ENCODE data around the gene ELOA.
"Not testable (repeated sequence)": the region's sequence is repeated elsewhere in the genome, so short reads cannot be mapped to it uniquely, and the experiment has no call there.

The ELOA gene, protein sequence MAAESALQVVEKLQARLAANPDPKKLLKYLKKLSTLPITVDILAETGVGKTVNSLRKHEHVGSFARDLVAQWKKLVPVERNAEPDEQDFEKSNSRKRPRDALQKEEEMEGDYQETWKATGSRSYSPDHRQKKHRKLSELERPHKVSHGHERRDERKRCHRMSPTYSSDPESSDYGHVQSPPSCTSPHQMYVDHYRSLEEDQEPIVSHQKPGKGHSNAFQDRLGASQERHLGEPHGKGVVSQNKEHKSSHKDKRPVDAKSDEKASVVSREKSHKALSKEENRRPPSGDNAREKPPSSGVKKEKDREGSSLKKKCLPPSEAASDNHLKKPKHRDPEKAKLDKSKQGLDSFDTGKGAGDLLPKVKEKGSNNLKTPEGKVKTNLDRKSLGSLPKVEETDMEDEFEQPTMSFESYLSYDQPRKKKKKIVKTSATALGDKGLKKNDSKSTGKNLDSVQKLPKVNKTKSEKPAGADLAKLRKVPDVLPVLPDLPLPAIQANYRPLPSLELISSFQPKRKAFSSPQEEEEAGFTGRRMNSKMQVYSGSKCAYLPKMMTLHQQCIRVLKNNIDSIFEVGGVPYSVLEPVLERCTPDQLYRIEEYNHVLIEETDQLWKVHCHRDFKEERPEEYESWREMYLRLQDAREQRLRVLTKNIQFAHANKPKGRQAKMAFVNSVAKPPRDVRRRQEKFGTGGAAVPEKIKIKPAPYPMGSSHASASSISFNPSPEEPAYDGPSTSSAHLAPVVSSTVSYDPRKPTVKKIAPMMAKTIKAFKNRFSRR

DNA sequence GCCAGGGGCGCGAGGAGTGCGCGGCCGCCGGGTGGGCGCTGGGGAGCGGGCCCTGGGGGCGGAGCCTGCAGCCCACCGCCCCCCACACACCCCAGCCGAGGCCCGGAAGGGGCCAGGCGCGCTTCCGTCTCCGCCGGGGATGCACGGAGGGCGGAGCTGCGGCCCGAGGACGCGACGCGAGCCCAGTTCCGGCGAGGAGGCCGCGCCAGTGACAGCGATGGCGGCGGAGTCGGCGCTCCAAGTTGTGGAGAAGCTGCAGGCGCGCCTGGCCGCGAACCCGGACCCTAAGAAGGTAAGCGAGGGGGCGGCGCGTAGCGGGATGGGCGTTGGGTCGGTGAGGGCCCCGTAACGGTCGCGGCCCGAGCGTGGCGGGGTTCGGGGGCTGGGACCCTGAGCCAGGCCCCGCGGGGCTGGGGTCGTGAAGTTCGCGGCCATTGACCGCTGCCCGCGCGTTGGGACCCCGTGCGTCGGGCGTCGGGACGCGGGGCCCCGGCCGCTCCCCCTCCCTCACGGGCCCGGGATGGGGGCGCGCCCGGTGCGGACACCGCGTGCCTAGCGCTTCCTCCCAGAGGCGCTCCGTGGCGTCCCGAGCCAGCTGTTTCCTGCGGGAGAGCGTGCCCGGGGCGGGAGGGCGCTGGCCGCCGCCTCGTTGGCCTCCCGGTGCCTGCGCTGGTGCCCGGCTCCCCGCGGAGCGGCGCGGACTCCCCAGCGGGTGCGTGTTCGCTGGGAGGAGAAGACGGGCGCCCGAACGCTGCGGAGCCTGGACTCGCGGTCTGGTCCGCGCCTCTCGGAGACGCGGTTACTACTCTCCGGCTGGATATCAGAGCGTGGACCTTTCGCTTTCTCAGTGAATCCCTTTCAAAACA, at the start of gene ELOA:
Gene ELOA (plus strand): TSS at position 185 of the 866 bp plus-strand sequence. CDS start 33 bp downstream, at position 218.
- DNase-seq, result peak; percentile 81

DNA sequence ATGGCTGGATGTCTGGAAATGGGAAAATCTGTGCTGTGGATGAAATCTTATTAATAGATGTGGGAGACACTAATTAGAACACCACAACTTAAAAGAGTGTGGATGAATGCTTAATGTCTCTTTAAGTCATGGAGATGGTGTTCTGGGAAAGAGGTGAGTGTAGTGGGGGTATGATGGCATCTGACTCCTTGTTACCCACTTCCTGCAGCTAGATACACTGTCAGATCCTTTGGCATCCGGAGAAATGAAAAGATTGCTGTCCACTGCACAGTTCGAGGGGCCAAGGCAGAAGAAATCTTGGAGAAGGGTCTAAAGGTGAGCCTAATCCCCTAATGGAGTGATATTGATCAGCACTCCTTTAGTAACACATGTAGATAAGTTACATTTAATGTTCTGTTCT, 49.7 kb upstream of the ELOA start:
- no peak for DNase-seq

DNA sequence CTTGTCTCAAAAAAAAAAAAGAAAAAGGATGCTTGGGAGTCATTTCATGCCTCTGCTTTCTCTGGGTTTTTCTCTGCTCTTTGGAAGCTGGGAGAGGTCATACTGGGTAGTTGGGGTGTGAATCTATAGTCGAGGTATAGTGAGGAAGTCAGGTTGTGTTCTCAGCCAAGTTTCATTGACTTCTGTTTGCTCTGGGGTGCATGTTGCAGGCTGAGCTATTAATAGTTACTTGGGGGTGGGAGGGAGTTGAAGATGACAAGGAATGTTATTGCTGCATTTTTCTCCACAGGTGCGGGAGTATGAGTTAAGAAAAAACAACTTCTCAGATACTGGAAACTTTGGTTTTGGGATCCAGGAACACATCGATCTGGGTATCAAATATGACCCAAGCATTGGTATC, 48.9 kb upstream of the ELOA start:
- no peak for DNase-seq

DNA sequence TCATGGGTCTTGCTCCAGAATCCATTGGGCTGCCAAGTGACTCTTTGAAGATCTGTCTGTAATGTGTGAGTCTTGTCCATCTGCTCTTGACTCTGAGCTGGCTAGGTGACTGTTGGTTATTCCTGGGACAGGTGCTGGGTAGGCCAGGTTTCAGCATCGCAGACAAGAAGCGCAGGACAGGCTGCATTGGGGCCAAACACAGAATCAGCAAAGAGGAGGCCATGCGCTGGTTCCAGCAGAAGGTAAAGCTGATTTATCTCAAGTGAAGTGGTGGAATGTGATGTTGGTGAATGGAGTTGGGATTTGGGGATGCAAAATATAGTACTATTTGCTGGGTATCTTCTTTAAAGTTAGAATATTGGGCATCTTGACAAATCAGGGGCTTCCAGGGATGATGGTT, 47.6 kb upstream of the ELOA start:
- no peak for DNase-seq

DNA sequence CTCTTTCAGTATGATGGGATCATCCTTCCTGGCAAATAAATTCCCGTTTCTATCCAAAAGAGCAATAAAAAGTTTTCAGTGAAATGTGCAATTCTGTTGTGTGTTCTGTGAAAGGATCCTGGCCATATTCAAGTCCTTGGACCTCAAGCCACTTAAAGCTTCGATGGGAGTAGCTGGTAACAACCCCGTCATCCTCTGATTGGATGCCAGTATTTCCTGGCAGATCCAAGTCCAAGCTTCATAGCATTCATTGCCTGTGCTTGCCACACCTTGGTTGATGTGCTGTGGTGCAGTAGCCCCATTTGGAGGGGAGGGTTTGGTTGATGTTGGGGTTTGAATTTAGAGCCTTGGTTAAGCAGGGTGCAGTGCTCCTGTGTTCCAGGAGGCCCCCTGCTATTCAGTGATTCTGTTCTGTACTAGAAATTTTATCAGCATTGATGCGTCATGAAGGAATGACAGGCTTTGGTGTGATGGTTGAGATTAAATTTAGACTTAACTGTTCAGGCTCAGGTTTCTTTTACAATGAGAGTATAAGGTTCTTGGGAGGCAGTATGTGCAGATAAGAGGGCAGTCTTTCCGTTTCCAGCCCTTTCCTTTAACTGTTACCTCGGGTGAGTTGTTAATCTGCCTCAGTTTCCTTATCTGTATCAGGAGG, 46.8 kb upstream of the ELOA start:
- DNase-seq, result no peak

DNA sequence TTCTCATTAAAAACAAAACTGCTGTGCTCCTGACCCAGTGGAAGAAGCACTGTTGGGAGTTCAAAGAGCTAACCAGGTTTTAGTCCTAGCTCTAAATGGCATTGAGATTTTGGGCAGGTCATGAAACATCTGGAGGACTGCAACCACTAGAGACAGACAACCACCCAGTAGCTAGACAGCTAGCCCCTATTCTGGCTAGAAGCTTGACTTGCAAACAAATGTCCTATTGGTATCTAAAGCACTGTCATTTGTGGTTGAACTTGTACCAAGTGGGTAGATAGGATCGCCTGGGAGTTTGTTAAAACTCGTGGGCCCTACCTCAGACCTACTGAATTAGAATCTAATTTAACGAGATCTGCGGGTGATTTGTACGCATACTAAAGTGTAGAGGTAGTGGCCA, 44.8 kb upstream of the ELOA start:
- no peak for DNase-seq

DNA sequence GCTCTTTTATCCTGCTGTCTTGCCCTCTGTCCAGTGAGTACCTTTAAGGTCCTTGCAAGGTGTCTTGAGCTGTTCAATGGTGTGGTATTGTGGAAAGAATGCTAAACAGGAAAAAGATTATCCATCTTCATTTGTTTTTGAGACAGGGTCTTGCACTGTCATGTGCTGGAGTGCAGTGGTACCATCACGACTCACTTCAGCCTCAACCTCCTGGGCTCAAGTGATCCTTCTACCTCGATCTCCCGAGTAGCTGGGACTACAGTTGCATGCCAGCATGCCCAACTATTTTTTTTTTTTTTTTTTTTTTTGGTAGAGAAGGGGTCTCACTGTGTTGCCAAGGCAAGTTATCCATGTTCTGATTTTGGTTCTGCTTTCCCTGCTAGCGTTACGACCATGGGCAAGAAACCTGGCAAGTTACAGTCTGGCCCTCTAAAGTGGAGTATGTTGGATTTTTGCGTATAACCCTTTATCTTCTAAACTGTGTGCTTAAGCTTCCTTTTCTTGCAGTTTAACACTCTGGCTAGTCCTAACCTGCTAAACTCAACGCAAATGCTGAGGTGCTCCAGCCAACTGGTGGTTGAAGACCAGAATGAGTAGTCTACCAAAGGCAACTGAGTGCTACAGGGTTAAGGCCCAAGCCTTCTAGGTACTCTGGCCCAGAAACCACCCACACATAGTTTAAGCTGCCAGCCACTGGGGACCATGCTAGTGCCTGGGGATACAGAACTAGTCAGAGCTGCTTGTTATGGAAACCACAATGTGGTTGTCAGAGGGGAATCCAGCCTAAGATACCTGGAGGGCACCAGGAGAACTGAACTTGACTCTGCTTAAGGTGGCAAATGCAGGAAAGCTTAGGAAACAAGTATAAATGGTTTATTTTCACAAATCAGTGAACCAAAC, 43.7 kb upstream of the ELOA start:
- DNase-seq, result no peak

DNA sequence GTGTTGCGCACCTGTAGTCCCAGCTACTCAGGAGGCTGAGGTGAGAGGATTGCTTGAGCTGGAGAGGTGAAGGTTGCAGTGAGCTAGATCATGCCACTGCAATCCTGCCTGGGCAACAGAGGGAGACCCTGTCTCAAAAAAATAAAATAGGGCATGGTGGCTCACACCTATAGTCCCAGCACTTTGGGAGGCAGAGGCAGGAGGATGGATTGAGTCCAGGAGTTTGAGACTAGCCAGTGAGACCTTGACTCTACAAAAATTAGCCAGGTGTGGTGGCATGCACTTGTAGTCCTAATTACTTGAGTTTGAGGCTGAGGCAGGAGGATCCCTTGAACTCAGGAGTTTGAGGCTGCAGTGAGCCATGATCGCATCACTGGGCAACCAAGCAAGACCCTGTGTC, 42.0 kb upstream of the ELOA start:
- no peak for DNase-seq

DNA sequence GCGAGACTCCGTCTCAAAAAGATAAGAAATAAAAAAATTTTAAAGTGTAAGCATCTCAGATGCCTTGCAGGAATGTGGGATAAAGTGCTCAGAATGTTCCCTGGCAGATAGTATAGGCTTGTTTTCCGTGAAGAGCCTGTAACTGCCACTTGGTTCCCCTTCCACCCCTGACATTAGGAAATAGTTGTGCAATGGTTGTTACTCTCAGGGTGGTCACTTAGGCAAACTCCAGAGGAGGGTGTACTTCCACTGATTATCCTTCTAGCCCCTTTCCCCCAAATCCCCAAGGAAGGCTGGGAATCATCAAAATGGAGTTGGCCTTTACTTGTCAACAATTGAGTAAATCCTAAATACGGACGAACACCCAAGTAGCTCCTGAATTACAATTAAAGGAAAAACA, 41.3 kb upstream of the ELOA start:
- DNase-seq, result no peak

DNA sequence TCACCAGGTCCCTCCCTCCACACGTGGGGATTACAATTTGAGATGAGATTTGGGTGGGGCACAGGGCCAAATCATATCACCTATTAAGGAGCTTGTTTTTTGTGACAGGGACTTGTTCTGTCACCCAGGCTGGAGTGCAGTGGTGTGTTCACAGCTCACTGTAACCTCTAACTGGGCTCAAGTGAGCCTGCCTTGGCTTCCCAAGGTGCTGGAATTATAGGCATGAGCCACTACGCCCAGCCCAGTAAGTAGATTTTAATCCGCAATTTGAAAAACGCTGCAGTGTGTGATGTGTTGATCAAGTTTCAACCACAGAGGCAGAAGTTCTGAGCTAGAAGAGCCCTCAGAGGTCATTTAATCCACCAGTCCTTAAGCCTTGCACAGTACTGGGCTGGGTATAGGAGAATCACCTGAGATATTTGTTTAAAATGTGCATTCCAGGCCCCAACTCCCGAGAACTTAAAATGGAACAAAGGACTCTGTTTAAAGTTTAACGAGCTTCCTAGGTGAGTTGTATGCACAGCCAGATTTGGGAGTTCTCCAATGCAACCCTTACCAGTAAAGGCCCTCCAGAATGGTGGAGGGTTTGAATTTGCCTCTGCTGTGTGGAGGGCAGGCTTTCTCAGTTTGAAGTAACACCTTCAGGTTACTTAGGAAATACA, 38.3 kb upstream of the ELOA start:
- no peak for DNase-seq

DNA sequence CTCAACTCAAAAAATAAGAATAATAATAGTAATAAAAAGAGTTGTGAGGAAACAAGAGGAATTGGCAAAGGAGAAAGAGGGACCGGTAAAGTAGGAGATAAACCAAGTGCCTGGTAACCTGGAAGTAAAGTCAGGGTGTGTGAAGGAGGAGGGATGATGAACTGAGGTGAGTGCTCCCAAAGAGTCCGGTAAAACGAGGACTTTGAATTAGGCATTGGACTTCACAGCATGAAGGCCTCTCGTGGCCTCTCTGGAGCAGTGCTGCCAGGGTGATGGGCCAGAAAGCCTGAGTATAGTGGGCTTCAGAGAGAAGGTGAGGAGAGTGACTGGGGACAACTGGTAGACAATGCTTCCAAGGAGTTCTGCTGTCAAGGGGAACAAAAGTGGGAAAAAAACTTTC, 34.0 kb upstream of the ELOA start:
- no peak for DNase-seq

DNA sequence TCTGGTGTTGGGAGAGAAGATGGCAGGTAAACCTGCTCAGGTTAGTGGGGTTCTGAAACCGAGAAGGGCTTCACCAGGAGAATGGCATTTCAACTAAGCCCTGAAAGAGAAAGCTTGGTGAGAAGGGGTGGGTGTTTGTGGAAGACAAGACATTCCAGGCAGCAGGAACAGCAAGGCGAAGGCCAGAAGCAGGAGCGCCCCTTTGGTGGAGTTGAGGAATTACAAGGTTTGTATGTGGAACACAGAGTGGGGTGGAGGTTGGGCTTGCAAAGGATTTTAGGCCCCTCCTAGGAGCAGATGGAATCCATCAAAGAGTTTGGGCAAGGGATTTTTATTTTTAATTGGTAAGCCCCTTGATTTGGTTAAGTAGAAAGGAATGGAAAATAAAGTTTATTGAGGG, 24.8 kb upstream of the ELOA start:
- peak; percentile 14 for DNase-seq

DNA sequence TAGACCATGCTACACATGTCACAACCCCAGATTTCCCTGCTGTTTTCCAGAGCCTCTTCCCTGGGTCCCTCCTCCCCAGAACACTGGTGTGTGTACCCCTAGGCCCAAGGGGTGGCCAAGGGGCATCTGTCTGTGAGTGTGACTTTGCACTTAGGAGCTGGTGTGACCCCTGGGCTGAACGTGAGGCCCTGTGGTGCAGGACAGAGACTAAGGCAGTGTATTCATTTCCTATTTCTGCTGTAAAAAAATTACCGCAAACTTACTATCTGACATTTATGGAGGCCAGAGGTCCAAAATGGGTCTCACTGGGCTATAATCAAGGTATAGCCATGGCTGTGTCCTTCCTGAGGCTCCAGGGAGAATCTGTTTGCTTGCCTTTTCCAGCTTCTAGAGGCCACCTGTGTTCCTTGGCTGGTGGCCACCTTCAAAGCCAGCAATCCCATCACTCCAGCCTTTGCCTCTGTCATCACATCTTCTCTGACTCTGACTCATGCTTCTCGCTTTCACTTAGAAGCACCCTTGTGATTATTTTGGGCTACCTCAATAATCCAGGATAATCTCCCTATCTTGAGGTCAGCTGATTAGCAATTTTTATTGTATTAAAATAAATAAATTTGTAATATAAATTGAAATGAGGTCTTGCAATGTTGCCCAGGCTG, 24.0 kb upstream of the ELOA start:
- DNase-seq, result no peak

DNA sequence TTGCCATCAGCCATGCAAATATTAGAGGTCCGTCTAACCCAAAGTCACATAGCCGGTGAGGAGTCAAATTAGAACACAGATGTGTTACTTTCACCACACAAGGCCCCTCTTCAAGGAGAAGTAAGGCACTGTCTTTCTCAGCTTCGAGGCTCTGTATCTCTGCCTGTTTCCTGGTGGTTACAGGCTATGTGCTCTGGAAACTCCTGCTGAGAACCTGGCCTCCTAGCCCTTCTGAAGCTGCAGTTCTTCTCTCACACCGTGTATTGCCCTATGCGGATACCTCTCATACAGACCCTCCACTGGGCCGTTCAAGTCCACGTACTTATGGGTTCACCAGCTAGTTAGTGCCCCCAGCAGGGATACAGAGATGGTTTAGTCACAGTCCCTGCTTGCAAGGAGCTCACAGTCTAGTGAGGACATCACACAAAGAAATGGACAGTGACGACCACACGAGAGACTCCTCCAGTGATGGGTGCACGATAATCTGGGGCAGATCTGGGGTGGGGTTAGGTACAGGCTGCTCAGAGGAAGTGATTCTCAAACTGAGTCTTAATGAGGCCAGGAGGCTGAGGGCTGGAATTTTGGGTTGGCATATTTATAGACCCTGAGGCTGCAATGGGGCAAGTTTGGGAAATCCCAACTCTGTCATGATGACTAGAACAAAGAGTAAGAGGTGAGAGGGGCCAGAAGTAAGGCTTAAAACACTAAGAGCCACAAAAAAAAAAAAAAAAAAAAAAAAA, 22.8 kb upstream of the ELOA start:
- no peak for DNase-seq

DNA sequence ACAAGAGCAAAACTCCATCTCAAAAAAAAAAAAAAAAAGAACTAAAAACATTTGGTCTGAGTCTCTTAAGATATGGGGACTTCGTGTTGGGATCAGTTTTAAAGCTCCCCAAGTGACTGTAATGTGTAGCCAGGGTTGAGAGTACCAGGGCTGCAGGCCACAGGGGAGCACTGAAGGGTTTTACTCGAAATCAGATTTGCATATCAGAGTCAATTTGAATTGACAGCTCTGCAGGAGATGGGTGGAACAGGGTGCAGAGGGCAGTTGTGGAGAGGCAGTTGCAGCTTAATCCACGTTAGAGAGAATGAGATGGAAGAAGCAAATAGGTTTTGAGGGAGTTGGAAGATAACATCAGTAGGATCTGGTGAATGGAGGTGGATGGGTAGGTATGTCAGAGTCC, 20.6 kb upstream of the ELOA start:
- no peak for DNase-seq

DNA sequence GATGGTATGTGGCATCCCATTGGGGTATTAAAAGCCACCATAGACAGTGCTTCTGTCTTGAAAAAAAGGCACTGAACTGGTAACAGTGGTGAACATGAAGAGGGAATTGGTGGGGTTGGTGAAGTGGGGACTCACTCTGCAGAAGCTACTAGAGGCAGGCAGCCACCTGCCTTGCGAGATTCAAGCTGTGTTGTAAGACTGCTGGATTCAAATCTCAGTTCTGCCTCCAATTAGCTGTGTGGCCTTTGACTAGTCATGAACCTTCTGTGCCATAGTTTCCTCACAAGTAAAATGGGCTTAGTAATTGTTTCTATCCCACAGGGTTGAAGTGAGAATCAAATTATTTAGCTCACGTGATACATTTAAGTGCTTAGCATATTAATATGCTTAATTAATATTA, 16.6 kb upstream of the ELOA start:
- DNase-seq, result no peak

DNA sequence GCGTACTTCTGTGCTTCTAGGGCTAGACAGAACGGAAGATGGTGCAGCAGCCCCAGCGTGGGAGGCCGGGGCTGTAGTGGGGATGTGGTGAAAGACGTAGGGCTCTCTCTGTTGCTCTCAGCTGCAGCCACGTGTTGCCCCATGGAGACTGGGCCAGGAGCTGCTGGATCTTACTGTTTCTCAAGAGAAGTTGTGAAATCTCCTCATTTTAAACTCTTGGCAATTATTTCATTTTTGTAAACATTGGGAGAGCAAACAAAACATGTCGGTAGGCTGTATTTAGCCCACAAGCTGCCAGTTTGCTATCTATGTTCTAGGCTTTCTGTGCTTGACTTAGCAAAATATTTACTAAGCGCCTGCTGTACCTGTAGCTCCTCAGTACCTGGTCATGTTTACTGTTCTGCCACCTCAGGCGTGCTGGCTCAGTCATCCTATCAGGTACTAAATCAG, 15.9 kb upstream of the ELOA start:
- DNase-seq, result no peak

DNA sequence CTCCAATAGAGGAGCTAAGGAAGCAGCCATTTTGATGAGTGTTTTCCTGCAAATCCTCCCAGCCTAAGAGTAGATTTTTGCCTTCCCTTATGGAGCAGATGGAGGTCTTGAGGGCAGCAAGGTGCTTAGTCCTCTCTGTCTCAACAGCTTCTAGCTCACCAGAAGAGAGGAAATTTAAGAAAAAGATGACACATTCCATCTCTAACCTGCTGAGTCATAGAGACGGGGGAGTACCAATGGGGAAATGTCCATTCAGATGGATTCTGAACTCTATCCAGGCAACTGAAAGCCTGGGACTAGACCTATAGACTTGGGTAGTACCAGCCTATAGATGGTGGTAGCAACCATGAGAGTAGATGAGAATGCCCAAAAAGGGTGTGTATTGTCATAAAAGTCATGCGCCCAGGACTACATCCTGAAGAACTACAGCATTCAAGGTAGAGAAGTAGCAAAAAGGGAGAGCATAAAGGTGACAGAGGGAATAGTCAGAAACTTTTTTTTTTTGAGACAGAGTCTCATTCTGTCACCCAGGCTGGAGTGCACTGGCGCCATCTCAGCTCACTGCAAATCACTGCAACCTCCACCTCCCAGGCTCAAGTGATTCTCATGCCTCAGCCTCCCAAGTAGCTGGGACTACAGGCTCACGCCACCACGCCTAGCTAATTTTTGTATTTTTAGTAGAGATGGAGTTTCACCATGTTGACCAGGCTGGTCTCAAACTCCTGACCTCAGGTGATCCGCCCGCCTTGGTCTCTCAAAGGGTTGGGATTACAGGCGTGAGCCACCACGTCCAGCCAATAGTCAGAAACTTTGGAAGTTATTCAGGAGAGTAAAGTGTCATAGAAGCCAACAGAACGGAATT, 10.7 kb upstream of the ELOA start:
- no peak for DNase-seq

DNA sequence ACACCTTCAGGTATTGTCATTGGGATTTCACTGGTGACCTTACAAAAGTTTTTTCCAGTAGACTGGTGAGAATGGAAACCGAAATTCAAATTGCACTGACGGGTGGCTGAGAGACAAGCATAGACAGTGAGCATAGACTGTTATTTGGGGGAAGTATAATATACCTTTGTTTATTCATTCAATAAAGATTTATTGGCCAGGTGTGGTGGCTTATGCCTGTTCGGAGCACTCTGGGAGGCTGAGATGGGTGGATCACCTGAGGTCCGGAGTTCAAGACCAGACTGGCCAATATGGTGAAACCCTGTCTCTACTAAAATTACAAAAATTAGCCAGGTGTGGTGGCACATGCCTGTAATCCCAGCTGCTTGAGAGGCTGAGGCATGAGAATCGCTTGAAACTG, 10.0 kb upstream of the ELOA start:
- not testable (repeated sequence) for DNase-seq

All from NCI-H1105 (cell line).